SJCRH30 (cell line): Measurements from ENCODE around the gene FAM43A. TPM values are rescaled to one million over a fixed set of nuclear protein-coding genes. Genes with fewer than 3 reads are reported as not detected.

Experiments used
- DNase-seq, 2 experiments: peaks; one replicate each; pipeline ENCODE4 v3.0.0-alpha.2; 2015 to 2020
- H3K27ac ChIP-seq: fragments of 250-450 bp; sonication (Bioruptor Pico); 2 replicates; pipeline ENCODE4 v1.5.1; 2020; ENCODE audit warnings: mild to moderate bottlenecking, moderate library complexity
- H3K27me3 ChIP-seq: fragments of 250-450 bp; sonication (Bioruptor Pico); 2 replicates; pipeline ENCODE4 v1.5.1; 2020; ENCODE audit warnings: mild to moderate bottlenecking, moderate library complexity
- H3K36me3 ChIP-seq: fragments of 250-450 bp; sonication (Bioruptor Pico); 2 replicates; pipeline ENCODE4 v1.5.1; 2020; ENCODE audit warnings: mild to moderate bottlenecking, moderate library complexity
- H3K4me1 ChIP-seq: fragments of 250-450 bp; sonication (Bioruptor Pico); 2 replicates; pipeline ENCODE4 v1.5.1; 2020; ENCODE audit warnings: mild to moderate bottlenecking, moderate library complexity
- H3K4me3 ChIP-seq: fragments of 250-450 bp; sonication (Bioruptor Pico); 2 replicates; pipeline ENCODE4 v1.5.1; 2020; ENCODE audit warnings: mild to moderate bottlenecking, moderate library complexity
- H3K9me3 ChIP-seq: fragments of 250-450 bp; sonication (Bioruptor Pico); replicated peaks from 2 replicates; pipeline ENCODE4 v1.5.1; 2020; ENCODE audit warnings: mild to moderate bottlenecking, moderate library complexity
- total RNA-seq: library from RNA; depleted of rRNA; stranded (reverse); fragments of >200 nt; shearing (Covaris generic); gene quantifications from 2 replicates; pipeline ENCODE4 v1.2.3, GENCODE V29; 2014

The FAM43A gene
- total RNA-seq, 1 experiment from 2014 or later = 1.9 TPM

DNA sequence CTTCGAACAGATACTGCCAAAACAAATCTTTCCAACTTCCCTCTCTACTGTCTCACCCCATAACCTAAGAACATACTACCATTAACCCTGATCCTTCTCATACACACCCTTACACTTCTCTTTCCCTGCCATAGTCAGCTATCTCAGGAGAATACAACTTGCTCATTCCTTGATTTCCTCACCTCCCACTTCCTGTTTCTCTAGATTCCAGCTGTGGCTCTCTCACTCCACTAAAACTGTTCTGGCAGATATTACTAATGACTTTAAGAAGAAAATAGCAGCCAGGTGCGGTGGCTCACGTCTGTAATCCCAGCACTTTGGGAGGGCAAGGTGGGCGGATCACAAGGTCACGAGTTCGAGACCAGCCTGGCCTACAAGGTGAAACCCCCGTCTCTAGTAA, 18.3 kb upstream of the FAM43A start:
- Histone ChIP-seq H3K4me3 (no peak overlapping the region), H3K4me1 (peaks cover 4% of the 10 kb centered on the region; the same call in 1 of the 2 replicates), H3K36me3 (peaks cover 9% of the 10 kb centered on the region), H3K27me3 (no peaks in the 10 kb centered on the region), H3K27ac (no peak overlapping the region), H3K9me3 (no peaks in the 10 kb centered on the region)
- DNase-seq = no peak

DNA sequence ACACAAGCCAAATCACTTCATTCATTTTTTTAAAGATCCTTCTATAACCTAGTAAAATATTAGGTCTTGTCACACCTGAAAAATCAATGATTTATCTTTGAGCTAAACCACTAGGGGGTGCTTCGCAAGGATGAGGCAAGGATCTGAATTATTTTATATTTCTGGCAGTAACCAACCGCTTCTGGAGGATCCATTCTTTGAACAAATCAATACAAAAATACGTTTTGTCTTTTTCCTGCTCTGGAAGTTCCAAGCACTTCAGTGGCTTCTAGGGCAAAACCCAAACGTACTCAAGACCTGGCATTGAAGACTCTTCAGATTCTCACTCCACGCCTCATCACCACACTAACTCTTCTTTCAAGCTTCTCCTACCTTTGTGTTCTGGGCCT, 14.2 kb upstream of the FAM43A start:
- no peaks in the 10 kb centered on the region for H3K9me3 ChIP-seq
- DNase-seq = peak in 1 of 2 experiments; percentile 38
- H3K36me3 ChIP-seq = no peaks in the 10 kb centered on the region; the same call in 1 of the 2 replicates
- H3K4me1 ChIP-seq = peaks cover 4% of the 10 kb centered on the region; the same call in 1 of the 2 replicates
- H3K27ac ChIP-seq = peak overlapping the region; percentile 96
- H3K27me3 ChIP-seq = no peaks in the 10 kb centered on the region
- H3K4me3 ChIP-seq = peak overlapping the region; percentile 75

DNA sequence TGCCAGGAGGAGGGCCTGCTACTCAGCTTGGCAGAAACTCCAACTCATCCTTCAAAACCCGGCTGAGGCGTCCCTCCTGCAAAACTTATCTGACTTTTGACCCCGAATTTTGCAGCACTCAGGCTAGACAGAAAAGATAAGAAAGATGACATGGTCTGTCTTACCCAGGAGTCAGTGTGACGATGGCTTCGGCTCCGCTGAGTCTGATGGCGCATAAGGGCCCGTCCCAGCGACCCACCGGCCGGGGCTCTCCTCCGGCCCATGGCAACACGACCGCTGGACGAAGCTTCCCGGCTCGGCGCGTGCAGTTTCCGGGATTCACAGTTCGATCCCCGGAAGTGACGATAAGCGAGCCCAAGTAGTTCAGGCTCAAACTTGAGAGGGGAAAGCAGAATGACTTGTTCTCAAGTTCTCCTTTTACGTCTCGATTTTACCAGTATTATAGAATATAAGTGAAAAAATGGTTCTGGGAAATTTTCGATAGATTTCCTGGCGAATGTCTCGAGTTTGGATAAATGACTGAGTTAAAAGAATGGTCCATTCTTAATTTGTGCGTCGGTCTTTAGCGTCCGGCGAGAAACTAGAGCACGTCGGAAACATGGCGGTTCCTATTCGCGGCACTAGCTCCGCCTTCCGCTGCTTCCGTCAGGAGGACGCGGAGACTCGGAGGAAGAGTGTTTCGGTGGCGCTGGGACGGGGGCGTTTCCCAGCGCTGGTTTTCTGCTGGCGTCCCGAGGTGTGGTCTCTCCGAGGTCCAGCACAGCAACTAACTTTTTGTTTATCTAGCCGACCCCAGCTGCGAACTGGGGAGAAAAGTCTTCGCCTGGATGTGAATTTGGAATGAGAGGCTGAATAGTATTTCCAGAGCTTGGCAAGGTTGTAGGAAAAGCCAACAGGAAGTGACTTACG, 13.5 kb upstream of the FAM43A start, which contains the start of gene LSG1:
Gene LSG1 (minus strand): TSS at position 292 of the 909 bp plus-strand sequence. CDS start 29 bp downstream, at position 263.
- Histone ChIP-seq H3K27me3 (no peaks in the 10 kb centered on the region), H3K4me3 (peak within 1 kb of the TSS; percentile 75), H3K27ac (peak within 1 kb of the TSS; percentile 96), H3K4me1 (peaks cover 4% of the 10 kb centered on the region; the same call in 1 of the 2 replicates), H3K9me3 (no peaks in the 10 kb centered on the region), H3K36me3 (no peaks in the 10 kb centered on the region; the same call in 1 of the 2 replicates)
- DNase-seq = peak; percentile 88 to 94

DNA sequence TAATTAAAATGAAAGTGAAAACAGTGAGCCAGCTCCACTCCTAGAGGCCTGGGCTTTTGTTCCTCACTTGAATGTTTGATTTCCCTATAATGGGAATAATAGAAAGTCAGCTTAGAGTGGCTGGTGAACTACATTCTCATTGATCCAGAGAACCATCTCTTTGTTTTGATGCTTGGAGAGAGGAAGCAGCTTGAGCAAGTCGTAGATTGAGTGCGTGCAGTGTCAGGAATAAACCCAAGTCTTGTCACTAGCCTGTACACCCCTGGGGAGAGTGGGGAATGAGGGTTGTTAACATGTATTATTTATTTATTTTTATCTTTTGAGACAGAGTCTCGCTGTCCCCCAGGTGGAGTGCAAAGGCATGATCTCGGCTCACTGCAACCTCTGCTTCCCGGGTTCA, 12.8 kb upstream of the FAM43A start:
- no peaks in the 10 kb centered on the region; the same call in 1 of the 2 replicates for H3K36me3 ChIP-seq
- H3K4me3 ChIP-seq = peak overlapping the region; percentile 75
- H3K27me3 ChIP-seq = no peaks in the 10 kb centered on the region
- H3K27ac ChIP-seq = peak overlapping the region; percentile 96; the same call in 1 of the 2 replicates
- H3K9me3 ChIP-seq = no peaks in the 10 kb centered on the region
- DNase-seq = no peak
- peaks cover 4% of the 10 kb centered on the region; the same call in 1 of the 2 replicates for H3K4me1 ChIP-seq

DNA sequence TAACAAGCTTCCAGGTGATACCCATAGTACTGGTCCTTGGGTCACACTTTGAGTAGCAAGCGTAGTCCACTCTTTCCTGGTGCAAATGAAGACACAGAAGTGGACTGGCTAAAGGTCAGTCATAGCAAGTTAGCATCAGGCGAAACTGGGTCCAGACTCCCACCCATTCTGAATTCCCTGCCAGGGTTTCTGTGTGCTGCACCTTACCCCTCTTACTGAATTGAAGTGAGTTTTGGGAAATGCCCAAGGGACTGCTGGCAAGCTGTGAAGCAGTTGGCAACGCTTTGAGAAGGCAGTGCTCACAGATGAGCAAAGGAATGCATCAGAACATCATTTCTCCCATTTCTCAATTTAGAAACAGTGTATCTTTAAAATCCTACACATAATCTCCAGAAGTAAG, 11.9 kb upstream of the FAM43A start:
- H3K27ac ChIP-seq = no peak overlapping the region
- no peaks in the 10 kb centered on the region; the same call in 1 of the 2 replicates for H3K36me3 ChIP-seq
- H3K4me3 ChIP-seq = no peak overlapping the region
- H3K9me3 ChIP-seq = no peaks in the 10 kb centered on the region
- H3K27me3 ChIP-seq = no peaks in the 10 kb centered on the region
- H3K4me1 ChIP-seq = peaks cover 4% of the 10 kb centered on the region; the same call in 1 of the 2 replicates
- no peak for DNase-seq

DNA sequence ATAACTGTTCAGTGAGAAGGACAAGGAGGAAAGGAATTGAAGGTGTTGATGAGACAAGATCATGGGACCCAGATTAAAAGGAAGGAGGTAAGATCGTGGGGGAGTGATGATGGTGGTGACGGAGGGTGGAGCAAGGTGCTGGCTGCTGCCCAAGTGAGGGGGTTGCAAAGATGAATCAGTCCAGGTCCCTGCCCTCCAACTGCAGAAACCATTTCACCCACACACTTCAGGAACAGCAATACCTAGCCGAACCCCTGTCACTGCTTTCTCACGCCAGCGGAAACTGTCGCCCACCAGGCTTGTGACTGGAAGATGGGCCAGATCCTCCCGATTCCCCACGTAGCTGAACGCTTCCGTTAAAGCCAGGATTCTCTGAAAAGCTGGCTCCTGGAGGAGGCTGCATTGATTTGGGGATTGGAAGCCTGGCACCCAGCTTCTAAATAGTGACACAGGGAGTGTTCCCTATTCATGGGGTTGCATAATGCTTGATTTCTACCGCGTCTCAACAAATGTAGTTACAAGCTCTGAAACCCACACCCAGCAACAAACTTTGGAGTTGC, 10.5 kb upstream of the FAM43A start:
- no peak overlapping the region for H3K4me3 ChIP-seq
- no peaks in the 10 kb centered on the region for H3K27me3 ChIP-seq
- H3K36me3 ChIP-seq = no peaks in the 10 kb centered on the region
- no peaks in the 10 kb centered on the region for H3K9me3 ChIP-seq
- no peak for DNase-seq
- H3K27ac ChIP-seq = no peak overlapping the region
- H3K4me1 ChIP-seq = peaks cover 4% of the 10 kb centered on the region; the same call in 1 of the 2 replicates

DNA sequence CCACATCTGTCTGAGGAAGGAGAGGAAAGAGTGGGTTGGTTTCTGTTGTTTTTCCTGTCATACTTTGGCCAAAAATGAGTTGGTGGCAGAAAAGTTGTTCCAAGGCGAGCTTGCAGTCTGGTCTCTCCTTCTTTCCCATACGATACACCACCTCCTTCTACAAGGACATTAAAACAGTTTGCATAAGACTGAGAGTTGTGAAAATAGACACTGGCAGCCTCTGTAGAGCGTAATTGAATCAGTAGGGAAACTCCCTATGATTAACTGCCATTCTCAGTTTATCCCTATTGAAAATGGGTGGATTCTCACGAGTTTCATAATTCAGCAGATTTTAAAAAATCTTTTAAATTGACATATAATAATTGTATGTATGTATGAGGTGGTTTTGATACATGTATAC, 10.0 kb upstream of the FAM43A start:
- no peak for DNase-seq
- no peaks in the 10 kb centered on the region for H3K9me3 ChIP-seq
- no peaks in the 10 kb centered on the region for H3K27me3 ChIP-seq
- peaks cover 4% of the 10 kb centered on the region; the same call in 1 of the 2 replicates for H3K4me1 ChIP-seq
- H3K27ac ChIP-seq = no peak overlapping the region
- no peaks in the 10 kb centered on the region for H3K36me3 ChIP-seq
- no peak overlapping the region for H3K4me3 ChIP-seq

DNA sequence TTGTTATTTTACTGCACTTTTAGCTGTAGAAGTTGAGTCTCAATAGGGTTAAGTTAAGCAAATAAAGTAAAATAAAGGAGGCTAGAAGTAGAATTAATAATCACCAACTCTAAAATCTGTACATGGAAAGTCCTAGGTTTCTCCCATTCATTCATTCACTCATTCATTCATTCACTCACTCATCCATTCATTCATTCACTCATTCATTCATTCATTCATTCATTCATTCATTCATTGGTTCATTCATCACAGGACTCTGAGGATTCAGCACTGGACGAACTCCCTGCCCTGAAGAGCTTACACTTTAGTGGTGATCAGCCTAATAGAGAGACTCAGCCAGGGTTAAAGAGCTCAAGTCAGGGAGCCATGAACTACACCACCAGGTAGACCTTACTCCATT, 9.2 kb upstream of the FAM43A start:
- no peaks in the 10 kb centered on the region for H3K36me3 ChIP-seq
- H3K27me3 ChIP-seq = no peaks in the 10 kb centered on the region

DNA sequence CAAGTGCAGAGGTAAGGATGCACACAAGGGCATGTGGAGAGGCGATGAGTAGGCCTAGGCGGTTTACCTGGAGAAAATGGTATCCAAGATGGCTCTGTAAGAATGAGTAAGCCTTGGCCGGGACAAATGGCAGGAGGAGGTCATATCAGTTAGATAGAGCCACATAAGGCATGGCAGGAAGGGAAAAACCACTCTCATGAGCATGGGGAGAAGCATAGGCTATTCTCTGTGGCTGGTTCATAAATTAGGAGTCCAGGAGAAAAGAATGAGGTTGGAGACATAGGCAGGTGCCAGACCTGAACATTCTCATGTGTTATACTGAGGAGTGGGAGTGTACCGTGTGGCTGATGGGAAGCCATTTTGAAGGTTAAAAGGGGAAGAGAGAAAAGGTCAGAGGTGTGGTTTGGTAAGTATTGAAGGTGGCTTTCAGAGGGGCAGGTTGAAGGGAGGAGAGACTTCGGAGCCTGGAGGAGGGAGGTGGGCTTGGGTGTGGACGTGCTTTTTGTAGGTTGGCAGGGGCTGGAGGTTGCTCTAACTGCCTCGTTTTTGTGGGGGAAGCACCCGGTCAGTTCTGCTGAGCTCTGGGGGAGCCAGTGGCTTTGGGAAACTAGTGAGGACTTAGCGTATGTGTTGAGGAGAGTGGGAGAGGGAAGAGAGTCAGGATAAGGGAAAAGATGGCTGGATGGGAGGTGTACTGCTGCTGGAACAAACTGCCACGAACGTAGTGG, 4.6 kb upstream of the FAM43A start:
- H3K36me3 ChIP-seq = no peaks in the 10 kb centered on the region
- no peaks in the 10 kb centered on the region for H3K9me3 ChIP-seq
- H3K27ac ChIP-seq = no peak overlapping the region
- no peak overlapping the region for H3K4me3 ChIP-seq
- H3K27me3 ChIP-seq = no peaks in the 10 kb centered on the region
- H3K4me1 ChIP-seq = peaks cover 12% of the 10 kb centered on the region
- no peak for DNase-seq

More for the DNA sequence above, 9.2 kb upstream of the FAM43A start:
- no peak overlapping the region for H3K4me3 ChIP-seq
- H3K4me1 ChIP-seq = no peaks in the 10 kb centered on the region
- no peak for DNase-seq
- no peaks in the 10 kb centered on the region for H3K9me3 ChIP-seq
- no peak overlapping the region for H3K27ac ChIP-seq

DNA sequence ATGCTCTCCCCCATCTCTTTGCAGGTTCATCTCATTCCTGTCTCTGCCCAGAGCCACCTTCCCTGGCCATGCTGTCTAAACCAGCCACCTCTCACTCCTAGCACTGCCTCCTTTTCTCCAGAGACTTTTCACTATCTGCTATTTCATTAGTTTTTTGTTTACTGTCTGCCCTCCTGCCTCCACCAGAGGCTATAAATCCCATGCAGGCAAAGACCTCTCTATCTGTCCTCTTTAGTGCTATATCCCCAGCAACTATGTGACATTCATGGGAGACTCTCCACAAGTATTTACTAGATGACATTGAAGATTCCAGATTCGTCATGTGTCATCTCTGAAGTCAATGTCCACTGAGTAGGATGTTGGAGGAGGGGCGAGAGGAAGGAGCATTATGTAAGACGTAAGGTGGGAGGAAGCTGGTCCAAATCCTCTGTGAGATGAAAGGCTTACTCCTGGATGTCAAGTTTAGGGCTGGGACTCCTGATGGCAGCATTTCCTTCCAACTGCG, 3.4 kb upstream of the FAM43A start:
- Histone ChIP-seq H3K9me3 (no peaks in the 10 kb centered on the region), H3K36me3 (no peaks in the 10 kb centered on the region), H3K4me3 (no peak overlapping the region), H3K27me3 (no peaks in the 10 kb centered on the region), H3K27ac (no peak overlapping the region), H3K4me1 (peaks cover 12% of the 10 kb centered on the region)
- no peak for DNase-seq

DNA sequence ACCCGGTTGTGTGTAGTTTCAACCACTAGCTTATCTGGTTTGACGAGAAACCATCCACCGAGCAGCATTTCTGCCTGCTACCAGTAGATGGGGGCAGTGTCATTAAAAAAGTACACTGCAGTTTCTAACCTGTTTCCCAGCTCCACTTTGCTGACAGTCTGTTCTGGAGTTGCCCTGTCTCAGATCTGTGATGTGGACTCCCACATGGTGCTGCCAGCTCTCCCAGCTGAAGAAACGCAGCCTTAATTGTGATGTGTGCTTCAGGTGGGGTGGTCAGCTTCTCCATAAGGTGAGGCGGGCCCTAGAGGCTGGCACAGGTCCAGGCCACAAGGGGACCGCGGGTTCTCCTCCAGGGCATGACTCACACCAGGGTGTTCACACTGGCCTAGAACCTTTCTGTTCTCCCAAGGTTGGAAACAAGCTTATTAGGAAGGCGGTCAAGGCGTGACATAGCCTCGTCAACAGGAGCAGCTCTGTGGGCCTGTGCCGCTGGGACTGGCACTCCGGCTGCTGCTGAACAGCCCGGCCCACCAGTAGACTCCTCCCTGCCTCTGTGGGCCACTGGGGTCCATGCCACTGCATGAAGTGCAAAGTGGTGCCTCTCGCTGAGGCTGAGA, 2.9 kb upstream of the FAM43A start:
- H3K27ac ChIP-seq = no peak overlapping the region
- H3K9me3 ChIP-seq = no peaks in the 10 kb centered on the region

DNA sequence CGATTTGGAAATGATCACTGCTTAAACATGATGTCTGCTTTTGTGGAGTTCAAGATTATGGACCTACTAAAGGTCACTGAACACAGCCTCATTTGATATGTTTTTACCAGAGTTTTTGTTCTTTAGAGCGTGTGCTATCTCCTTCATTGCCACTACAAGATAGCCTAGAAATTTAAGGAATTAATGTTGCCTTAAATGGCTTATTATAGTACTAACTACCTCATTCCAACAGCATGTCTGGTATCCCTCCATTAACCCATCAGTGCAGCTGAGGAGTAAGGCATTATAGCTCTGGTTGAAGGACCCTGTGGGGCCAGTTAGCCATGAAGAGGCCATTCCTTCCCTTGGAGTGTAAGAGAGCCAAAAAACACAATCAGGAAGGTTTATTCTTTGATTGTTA, 2.3 kb upstream of the FAM43A start:
- no peaks in the 10 kb centered on the region for H3K36me3 ChIP-seq
- H3K27me3 ChIP-seq = no peaks in the 10 kb centered on the region
- H3K4me3 ChIP-seq = no peak overlapping the region
- DNase-seq = no peak
- peaks cover 12% of the 10 kb centered on the region for H3K4me1 ChIP-seq
- no peak overlapping the region for H3K27ac ChIP-seq
- H3K9me3 ChIP-seq = no peaks in the 10 kb centered on the region

More for the DNA sequence above, 2.9 kb upstream of the FAM43A start:
- H3K27me3 ChIP-seq = no peaks in the 10 kb centered on the region
- H3K4me3 ChIP-seq = no peak overlapping the region
- H3K4me1 ChIP-seq = peaks cover 12% of the 10 kb centered on the region
- peak; percentile 67 to 84 for DNase-seq
- no peaks in the 10 kb centered on the region for H3K36me3 ChIP-seq

DNA sequence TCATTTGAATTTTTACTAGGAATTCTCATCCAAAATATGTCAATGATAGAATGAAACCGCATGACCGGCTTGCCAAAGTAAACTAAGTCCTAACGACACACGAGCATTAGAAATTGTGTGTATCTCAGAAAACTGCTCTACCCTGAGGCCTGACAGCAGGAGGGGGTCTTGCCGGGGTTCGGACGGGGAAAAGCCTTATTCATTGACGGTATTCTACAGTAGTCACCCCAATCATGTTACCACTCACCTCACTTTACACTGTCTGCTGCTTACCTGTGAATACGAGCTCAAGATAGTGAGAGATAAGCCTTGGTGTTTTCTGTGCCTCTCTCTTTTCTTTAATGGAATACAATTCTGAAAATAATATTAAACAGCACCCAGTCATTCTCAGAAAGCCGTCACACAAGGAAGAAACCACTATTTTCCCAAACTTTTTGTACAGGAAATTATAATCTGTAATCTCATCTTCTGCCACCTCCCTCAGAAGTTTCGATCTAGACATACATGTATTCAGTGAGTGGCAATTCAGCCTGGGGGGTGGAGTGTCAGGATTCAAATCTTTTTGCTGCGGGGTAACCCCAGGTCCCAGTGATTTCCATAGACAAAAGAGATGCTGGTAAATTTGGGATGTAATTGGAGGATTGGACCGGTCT, 492 bp upstream of the FAM43A start:
- Histone ChIP-seq H3K27me3 (no peaks in the 10 kb centered on the region), H3K27ac (no peak overlapping the region), H3K36me3 (no peaks in the 10 kb centered on the region), H3K4me1 (peaks cover 12% of the 10 kb centered on the region), H3K4me3 (peak overlapping the region; percentile 72), H3K9me3 (no peaks in the 10 kb centered on the region)
- no peak for DNase-seq

DNA sequence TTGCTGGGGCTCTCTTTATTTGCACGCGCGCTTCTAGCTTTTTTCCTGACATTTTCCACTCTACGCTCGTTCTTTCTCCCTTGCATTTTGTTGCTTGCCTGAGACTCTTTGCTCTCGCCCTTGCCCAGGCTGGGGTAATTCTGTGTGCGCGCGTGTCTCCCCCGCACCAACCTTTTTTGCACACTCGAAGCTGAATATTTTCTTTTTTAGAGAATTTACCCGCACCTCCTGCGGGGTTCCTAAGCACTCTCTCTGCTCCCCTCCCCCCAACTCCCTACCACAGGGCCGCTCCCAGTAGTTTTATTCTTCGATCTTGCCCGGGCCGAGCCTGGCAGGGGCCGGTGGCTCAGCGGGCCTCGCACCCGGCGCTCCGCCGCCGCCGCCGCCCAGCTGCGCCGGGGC, 732 bp downstream of the FAM43A start:
- H3K4me1 ChIP-seq = peaks cover 12% of the 10 kb centered on the region
- no peaks in the 10 kb centered on the region for H3K9me3 ChIP-seq
- no peak for DNase-seq
- no peak overlapping the region for H3K27ac ChIP-seq
- H3K4me3 ChIP-seq = peak overlapping the region; percentile 72
- no peaks in the 10 kb centered on the region for H3K27me3 ChIP-seq
- no peaks in the 10 kb centered on the region for H3K36me3 ChIP-seq
